SU-DHL-6 (cell line): Measurements from ENCODE around the gene CELF3.
"Not testable (repeated sequence)": the region's sequence is repeated elsewhere in the genome, so short reads cannot be mapped to it uniquely, and the experiment has no call there.

Experiments used
- H2AFZ ChIP-seq: fragments of 200-600 bp; sonication (generic); 2 replicates; pipeline ENCODE4 v1.6.1; 2014; ENCODE audit warnings: low read depth, mild to moderate bottlenecking, moderate library complexity, mixed read lengths, antibody characterized with exemption, low read length; ENCODE audit not compliant: severe bottlenecking
- H3F3A ChIP-seq: fragments of 200-600 bp; shearing (Covaris generic); 2 replicates; pipeline ENCODE4 v1.6.0; 2016; ENCODE audit warnings: antibody characterized with exemption, mild to moderate bottlenecking; ENCODE audit not compliant: insufficient read depth
- H3K27ac ChIP-seq: fragments of 200-600 bp; sonication (generic); 2 replicates; pipeline ENCODE4 v1.5.1; 2016; ENCODE audit warnings: low read depth, mild to moderate bottlenecking, low read length, moderate library complexity, mixed read lengths
- H3K27me3 ChIP-seq: fragments of 200-600 bp; sonication (generic), shearing (Covaris generic); 2 replicates; pipeline ENCODE4 v1.6.0; 2014; ENCODE audit warnings: mild to moderate bottlenecking, low read length
- H3K36me3 ChIP-seq: fragments of 200-600 bp; sonication (generic); 2 replicates; pipeline ENCODE4 v1.6.1; 2014; ENCODE audit warnings: mild to moderate bottlenecking, low read length, mixed read lengths
- H3K4me2 ChIP-seq: fragments of 300-600, 200-600 bp; shearing (Covaris generic), sonication (generic); 2 replicates; pipeline ENCODE4 v1.6.0; 2014; ENCODE audit warnings: low read length, low read depth, mild to moderate bottlenecking; ENCODE audit not compliant: poor library complexity, severe bottlenecking
- H3K4me3 ChIP-seq: fragments of 200-600 bp; sonication (generic); 2 replicates; pipeline ENCODE4 v1.5.1; 2014; ENCODE audit warnings: antibody characterized with exemption, low read length, mild to moderate bottlenecking, mixed read lengths; ENCODE audit not compliant: insufficient read depth, poor library complexity, severe bottlenecking
- H3K79me2 ChIP-seq: fragments of 200-600 bp; sonication (generic); 2 replicates; pipeline ENCODE4 v1.6.1; 2014; ENCODE audit warnings: mild to moderate bottlenecking, low read length, moderate library complexity; ENCODE audit not compliant: insufficient read depth
- H3K9ac ChIP-seq: fragments of 200-600 bp; sonication (generic); 2 replicates; pipeline ENCODE4 v1.7.0; 2014; ENCODE audit warnings: mild to moderate bottlenecking, low read length
- H3K9me2 ChIP-seq: fragments of 200-600 bp; sonication (generic); replicated peaks from 2 replicates; pipeline ENCODE4 v1.6.1; 2014; ENCODE audit warnings: low read length; ENCODE audit not compliant: insufficient read depth
- H3K9me3 ChIP-seq: fragments of 200-600 bp; sonication (generic); 2 replicates; pipeline ENCODE4 v1.6.1; 2014; ENCODE audit warnings: low read length, mixed read lengths; ENCODE audit not compliant: insufficient read depth
- H4K20me1 ChIP-seq: fragments of 200-600 bp; sonication (generic); 2 replicates; pipeline ENCODE4 v1.6.1; 2014; ENCODE audit warnings: low read depth, mild to moderate bottlenecking, antibody characterized with exemption, low read length, moderate library complexity, mixed read lengths
- EZH2phosphoT487 ChIP-seq: fragments of 200-600 bp; sonication (generic), shearing (Covaris generic); conservative IDR thresholded peaks from 2 replicates; pipeline ENCODE4 v1.6.1; 2018; ENCODE audit warnings: mild to moderate bottlenecking, antibody characterized with exemption, low read length, moderate library complexity, mixed read lengths
- TF ChIP-seq, protein P1 (sequence below): fragments of 200-600 bp; sonication (generic); IDR thresholded peaks from one replicate; pipeline ENCODE4 v1.5.1; 2017; ENCODE audit warnings: antibody characterized with exemption, mild to moderate bottlenecking, low read length, moderate library complexity; ENCODE audit not compliant: insufficient read depth, poor library complexity, severe bottlenecking

The CELF3 gene

DNA sequence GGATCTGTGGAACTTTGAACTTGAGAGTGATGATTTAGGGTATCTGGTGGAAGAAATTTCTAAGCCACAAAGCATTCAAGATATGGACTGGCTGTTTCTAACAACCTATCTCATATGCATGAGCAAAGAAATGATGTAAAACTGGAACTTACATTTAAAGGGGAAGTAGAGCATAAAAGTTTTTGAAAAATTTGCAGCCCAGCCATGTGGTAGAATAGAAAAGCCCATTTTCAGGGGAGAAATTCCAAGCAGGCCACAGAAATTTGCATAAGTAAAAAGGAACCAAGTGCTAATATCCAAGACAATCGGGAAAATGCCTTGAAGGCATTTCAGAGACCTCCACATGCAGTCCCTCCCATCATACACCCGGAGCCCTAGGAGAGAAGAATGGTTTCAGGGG, 20.4 kb upstream of the CELF3 start:
- H3K9me2 ChIP-seq = no peaks in the 10 kb centered on the region
- H3F3A ChIP-seq = no peaks in the 10 kb centered on the region
- H3K4me2 ChIP-seq = no peak overlapping the region
- no peak overlapping the region for H3K27ac ChIP-seq
- no peaks in the 10 kb centered on the region for H3K27me3 ChIP-seq
- H3K36me3 ChIP-seq = no peaks in the 10 kb centered on the region
- H4K20me1 ChIP-seq = no peaks in the 10 kb centered on the region
- no peak overlapping the region for H2AFZ ChIP-seq
- H3K9ac ChIP-seq = no peak overlapping the region
- TF ChIP-seq, protein P1, sequence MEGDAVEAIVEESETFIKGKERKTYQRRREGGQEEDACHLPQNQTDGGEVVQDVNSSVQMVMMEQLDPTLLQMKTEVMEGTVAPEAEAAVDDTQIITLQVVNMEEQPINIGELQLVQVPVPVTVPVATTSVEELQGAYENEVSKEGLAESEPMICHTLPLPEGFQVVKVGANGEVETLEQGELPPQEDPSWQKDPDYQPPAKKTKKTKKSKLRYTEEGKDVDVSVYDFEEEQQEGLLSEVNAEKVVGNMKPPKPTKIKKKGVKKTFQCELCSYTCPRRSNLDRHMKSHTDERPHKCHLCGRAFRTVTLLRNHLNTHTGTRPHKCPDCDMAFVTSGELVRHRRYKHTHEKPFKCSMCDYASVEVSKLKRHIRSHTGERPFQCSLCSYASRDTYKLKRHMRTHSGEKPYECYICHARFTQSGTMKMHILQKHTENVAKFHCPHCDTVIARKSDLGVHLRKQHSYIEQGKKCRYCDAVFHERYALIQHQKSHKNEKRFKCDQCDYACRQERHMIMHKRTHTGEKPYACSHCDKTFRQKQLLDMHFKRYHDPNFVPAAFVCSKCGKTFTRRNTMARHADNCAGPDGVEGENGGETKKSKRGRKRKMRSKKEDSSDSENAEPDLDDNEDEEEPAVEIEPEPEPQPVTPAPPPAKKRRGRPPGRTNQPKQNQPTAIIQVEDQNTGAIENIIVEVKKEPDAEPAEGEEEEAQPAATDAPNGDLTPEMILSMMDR = no peak
- TF ChIP-seq EZH2phosphoT487 = no peak
- no peak overlapping the region for H3K4me3 ChIP-seq
- peaks cover 13% of the 10 kb centered on the region; the same call in 1 of the 2 replicates for H3K9me3 ChIP-seq
- H3K79me2 ChIP-seq = no peaks in the 10 kb centered on the region

GRCh38 chr1:151733995-151734394, 17.4 kb upstream of the CELF3 start:
- not testable (repeated sequence) for H3K4me3 ChIP-seq, H3K9ac ChIP-seq, H3K27ac ChIP-seq, H2AFZ ChIP-seq, H4K20me1 ChIP-seq, H3K4me2 ChIP-seq, H3K9me2 ChIP-seq, H3K36me3 ChIP-seq, H3K79me2 ChIP-seq, H3F3A ChIP-seq, H3K27me3 ChIP-seq
- peaks cover 13% of the 10 kb centered on the region; the same call in 1 of the 2 replicates for H3K9me3 ChIP-seq

GRCh38 chr1:151733126-151733525, 16.5 kb upstream of the CELF3 start:
- Histone ChIP-seq H4K20me1 (no peaks in the 10 kb centered on the region), H3K4me3 (no peak overlapping the region), H2AFZ (no peak overlapping the region), H3K79me2 (no peaks in the 10 kb centered on the region), H3K9me3 (peaks cover 10% of the 10 kb centered on the region; the same call in 1 of the 2 replicates), H3K9ac (no peak overlapping the region), H3K4me2 (no peak overlapping the region), H3K9me2 (no peaks in the 10 kb centered on the region), H3K27me3 (no peaks in the 10 kb centered on the region), H3F3A (no peaks in the 10 kb centered on the region), H3K27ac (no peak overlapping the region), H3K36me3 (no peaks in the 10 kb centered on the region)
- TF ChIP-seq EZH2phosphoT487 = no peak
- TF ChIP-seq, protein P1 = no peak

DNA sequence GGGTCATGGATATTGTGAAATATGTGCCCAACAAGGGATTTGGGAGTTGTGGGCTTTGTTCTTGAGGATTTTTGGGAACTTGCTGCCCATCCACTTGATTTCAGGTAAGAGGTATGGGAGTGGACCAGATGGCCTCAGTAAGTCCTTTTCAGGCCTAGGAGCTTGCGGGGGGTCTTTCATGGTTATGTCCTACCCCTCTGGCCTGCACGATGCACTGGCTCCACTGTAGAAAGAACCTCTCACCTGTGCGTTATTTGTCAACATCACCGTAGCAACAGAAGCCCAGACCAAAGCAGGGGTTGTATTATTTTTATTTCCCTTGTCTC, 13.3 kb upstream of the CELF3 start:
- no peaks in the 10 kb centered on the region for H3K9me2 ChIP-seq
- no peaks in the 10 kb centered on the region for H3F3A ChIP-seq
- H3K4me2 ChIP-seq = no peak overlapping the region
- H3K9me3 ChIP-seq = no peaks in the 10 kb centered on the region
- no peak overlapping the region for H3K9ac ChIP-seq
- no peak overlapping the region for H3K27ac ChIP-seq
- no peaks in the 10 kb centered on the region for H3K36me3 ChIP-seq
- H3K27me3 ChIP-seq = no peaks in the 10 kb centered on the region
- H3K79me2 ChIP-seq = no peaks in the 10 kb centered on the region
- TF ChIP-seq, protein P1 = no peak
- TF ChIP-seq EZH2phosphoT487 = no peak
- H3K4me3 ChIP-seq = no peak overlapping the region
- H2AFZ ChIP-seq = no peak overlapping the region
- no peaks in the 10 kb centered on the region for H4K20me1 ChIP-seq
